KG1 (cell line): ENCODE measurements around the gene USPL1.
A peak's percentile ranks its signal among the peaks of the same experiment; 100 is the strongest.
"Not testable (repeated sequence)": the region's sequence is repeated elsewhere in the genome, so short reads cannot be mapped to it uniquely, and the experiment has no call there.

Experiments used
- DNase-seq: peaks from one replicate; lab custom pipeline; 2025; lab: John Stamatoyannopoulos, UW

USPL1 gene

DNA sequence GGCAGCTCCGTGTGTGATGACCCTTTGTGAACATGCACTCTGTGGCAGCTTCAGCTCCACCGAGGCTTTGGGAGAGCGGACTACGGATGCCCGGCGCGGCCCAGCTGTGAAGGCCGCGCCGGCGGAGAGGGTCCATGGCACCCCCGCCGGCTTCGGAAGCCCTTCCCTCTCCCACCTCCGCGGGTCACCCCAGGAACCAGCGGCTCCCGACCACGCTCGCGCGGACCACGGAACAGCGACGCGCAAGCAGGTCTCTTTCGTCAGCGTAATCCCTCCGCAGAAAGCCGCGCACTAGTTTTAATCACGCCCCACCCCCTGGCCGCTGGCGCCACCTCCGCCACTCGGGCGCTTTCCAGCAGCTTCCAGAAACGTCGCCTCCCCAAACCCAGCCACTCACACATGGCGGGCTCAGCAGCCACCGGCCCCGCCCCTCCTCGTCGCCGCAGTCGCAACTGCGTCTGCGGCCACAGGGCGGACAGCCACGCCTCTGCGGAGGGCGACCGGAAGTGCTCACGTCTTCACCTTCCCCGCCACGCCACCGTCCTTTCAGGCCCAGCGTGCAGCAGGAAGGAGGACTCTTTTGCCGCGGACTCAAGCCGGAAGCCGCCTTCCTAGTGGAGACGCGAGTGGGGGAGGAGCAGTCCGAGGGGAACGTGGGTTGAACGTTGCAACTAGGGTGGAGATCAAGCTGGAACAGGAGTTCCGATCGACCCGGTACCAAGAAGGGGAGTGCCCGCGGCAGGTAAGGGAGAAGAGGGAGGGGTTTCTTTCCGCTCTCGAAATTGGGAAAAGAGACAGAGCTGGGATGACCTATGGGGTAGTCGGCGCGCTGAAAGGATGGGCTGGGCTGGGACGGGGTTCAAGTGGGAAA, at the start of gene USPL1:
TSS of gene USPL1 (plus strand) at position 606 of the 871 bp plus-strand sequence. CDS start 3,221 bp downstream, outside the sequence.
- DNase-seq: peak; percentile 95

DNA sequence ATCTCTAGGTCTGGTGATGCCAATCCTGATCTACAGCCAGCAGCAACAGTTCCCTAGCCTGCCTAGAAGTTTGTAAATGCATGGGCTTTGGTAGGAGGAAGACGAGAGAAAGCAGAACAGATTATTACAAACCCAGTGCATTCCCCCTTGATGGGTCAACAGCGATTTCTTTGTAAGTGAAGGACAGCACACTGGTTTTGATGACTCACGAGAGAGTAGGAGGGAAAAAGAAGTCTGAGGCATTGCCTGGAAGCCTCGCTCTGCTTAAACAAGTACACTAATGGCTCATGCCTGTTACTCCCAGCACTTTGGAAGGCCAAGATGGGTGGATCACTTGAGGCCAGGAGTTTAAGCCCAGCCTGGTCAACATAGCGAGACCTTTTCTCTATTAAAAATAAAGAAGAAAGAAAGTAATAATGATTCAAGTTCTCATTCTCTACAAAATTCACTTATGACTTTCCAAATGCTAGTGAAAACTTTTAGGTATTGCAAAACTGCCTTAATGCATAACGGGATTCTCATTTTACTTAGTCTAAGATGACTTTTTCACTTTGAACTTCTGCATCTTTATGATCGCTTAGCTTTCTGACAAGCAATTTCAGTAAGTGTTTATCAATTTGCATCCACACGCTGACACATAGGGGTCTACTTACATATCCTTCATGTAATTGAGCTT, 47.7 kb upstream of the USPL1 start:
- DNase-seq: no peak

DNA sequence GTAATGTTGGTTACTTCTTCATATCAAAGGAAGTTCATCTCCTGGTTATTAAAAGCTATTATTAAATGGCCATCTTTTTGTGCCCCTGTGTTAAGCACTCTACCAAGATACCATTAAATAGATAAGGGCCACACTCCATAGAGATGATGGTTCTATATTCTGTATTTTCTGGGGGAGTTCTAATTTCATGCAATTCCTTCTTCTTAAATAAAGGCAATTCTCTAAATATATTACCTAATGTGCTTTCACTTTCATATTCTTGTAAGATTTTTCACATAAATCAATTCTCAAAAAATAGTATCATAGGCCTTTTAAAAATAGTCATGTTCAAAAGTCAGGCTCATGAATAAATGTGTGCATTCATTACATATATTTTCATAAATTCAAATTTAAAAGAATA, 47.0 kb upstream of the USPL1 start:
- DNase-seq: no peak

DNA sequence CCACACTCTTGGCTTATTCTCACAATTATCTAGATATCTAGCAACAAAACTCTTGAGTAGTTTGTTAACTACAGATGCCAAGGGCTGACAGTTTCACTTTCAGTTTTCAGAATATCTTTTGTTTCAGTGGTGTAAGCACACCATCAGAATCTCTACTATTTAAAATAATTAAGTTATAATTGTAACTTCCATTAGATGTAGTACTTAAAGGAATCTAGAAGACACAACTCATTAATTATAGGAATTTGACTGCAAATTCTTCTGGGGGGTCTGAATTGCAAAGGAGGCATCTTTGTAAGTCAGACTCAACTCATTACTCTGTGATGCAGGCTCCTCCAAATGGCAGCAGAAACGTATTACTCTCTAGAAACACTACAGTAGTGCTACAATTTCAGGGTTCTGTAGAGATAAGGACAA, 44.9 kb upstream of the USPL1 start:
- DNase-seq: peak; percentile 66

DNA sequence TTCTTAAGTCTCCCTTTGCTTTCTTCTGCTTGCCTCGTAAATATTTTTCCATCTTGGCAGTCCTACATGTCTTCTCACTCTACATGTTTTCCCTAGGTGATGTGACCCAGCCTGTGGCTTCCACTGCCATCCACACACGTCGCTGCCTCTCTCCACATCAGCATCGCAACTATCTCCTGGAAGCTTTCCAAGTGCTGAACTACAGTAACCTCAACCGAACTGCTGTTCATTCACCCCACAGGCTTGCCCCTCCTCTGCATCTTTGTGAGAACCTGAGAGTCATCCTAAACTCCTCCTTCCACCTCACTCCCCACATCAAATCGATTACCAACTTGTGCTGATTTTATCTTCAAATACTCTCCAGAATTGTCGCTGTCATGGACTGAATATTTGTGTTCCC, 41.2 kb upstream of the USPL1 start:
- no peak for DNase-seq

DNA sequence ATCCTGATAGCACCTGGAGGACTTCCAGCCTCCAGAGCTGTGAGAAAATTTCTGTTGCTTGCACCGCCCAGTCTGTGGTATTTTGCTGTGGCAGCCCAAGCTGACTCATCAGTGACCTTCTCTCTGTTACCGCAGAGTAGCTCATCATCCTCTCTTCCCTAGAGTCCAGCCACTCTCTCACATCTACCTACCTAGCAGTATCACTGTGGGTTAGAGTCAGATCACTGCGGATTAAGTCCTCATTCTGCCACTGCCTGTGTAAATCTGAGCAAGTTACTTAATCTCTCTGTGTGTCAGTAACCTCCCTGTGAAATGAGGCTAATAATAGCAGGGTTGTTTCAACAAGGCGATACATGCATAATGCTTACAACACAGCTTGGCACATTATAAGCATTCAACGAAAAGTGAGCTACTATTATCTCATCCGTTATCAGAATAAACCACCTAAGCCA, 40.3 kb upstream of the USPL1 start:
- no peak for DNase-seq

DNA sequence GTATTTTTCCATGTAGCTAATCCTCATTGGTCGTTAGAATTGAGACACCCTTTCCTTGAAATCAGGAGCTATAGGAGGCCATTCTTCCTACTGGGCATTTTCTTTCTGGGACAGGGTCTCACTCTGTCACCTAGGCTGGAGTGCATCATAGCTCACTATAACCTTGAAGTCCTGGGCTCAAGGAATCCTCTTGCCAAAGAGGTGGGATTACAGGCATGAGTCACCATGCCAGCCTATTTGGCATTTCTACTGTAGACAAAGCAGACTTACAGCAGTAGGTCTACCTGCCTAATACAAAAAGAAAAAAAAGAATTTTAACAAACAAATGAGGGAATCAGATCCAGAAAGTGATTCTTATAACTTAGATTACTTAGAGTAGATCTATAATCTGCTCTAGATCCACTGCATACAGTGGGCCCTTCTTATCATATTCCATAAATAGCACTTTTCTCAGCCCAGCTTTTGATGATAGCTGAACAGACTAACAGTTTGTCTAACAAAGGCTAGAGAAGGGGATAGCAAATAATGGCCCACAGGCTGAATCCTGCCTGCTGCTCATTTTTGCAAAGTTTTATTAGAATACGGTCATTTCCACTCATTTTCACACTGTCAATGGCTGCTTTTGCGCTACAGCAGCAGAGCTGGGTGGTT, 36.7 kb upstream of the USPL1 start:
- no peak for DNase-seq

DNA sequence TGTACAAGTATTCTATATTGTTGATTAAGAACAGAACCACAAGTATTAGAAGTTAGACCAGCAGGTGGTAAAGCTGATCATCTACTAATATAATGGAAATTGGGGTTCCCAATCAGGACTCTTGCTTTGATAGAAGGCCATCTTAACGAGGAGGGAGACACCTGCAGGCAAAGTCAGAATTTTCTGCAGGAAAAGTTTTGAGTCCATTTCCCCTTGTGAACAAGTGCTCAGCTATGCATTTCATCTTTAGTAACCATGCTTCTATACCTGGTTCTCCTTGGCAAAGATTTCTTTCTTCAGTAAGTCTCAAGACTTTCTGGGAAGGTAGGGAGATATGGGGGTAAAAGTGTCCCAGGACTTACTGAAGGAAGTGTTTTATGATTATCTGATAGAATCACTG, 36.1 kb upstream of the USPL1 start:
- no peak for DNase-seq

DNA sequence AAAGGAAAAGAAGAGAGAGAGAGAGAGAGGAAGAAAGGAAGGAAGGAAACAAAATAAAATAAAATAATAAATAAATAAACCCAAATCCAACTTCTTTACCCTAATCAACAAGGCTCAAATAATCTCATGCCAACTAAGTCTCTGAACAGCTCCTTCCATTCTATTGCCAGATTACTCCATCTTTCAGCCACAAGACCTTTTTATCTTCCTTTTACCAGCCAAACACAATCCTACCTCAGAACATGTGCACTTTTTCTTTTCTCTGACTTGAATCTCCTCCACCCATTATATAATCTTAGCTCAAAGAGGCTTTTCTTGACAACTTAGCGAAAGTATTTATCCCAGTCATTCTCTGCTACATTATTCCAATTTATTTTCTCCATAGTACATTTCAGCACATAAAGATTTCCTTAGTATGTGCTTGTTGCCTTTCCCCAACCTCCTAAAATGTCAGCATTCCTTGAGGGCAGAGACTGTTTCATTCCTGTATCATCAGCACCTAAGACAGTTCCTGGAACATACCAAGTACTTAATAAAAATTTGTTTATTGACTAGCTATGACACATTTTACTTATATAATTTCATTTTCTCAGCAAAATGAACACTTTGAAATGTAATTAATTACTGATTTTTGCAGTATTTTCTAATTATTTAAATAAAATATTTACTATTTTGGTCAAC, 33.5 kb upstream of the USPL1 start:
- no peak for DNase-seq

DNA sequence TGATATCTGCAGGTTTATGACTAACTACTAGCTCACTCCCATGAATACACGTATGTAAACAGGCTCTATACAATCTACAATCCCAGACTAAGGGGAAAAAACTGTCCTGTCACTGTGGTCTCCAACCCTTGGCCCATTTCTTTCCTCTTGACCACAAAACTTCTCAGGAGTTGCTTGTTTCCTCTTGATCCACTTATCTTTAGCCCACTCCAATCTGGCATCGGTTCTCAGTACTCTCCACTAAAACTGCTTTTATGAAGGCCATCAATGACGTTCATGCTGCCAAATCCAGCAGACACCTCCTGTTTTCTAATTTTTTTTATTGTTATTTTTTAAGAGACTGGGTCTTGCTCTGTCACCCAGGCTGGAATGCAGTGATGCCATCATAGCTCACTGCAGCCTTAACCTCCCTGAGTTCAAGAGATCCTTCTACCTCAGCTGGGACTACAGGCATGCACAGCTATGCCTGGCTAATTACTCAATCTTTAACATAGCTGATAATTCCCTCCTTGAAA, 31.9 kb upstream of the USPL1 start:
- DNase-seq: no peak

DNA sequence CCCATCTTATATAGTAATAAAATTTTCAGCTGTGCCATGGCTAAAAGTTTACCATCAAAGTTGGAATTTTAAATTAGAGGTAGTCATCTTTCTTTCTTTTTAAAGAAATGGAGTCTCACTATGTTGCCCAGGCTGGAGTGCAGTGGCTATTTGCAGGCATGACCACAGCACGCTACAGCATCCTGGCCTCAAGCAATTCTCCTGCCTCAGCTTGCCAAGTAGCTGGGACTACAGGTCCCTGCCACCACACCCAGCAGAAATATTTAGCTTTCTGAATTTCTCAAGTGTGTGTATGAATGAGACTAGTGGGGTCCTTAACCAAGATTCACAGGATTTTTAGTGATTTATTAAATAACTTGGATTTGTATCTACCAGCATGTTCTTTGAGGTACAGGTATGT, 30.5 kb upstream of the USPL1 start:
- no peak for DNase-seq

DNA sequence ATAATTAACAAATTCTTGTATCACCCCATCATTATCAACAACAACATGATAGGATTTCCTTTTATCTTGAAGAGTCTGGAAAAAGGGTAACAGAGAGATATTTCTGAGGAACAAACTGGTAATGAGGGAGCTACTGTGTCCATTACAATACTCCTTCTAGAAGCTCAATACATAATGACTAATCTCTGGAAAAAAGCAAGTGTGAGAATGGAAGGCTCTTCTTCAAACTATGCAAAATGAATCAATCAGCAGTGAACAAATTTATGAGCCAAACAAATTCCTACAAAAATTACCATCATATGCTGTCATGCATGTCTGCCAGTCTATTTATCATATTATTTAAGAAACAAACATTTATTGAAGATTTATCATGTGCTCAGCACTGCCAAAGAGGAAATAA, 30.0 kb upstream of the USPL1 start:
- no peak for DNase-seq

DNA sequence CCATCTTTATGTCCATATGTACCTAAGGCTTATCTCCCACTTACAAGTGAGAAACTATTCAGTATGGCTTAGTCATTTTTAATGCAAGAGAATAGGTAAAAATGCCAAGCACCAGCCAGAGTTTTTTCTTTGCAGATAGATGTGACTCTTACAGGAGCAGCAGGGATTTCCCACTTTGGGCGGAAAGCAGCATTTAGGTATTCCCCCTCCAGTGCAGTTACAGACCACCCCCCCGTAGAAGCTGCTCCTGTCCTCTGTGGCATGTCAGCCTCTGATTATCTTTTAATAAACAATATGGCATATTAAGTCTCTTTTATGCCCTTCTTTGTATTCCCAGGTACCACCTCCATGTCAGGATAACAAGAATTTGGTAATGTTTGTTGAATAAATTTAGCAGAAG, 24.7 kb upstream of the USPL1 start:
- no peak for DNase-seq

DNA sequence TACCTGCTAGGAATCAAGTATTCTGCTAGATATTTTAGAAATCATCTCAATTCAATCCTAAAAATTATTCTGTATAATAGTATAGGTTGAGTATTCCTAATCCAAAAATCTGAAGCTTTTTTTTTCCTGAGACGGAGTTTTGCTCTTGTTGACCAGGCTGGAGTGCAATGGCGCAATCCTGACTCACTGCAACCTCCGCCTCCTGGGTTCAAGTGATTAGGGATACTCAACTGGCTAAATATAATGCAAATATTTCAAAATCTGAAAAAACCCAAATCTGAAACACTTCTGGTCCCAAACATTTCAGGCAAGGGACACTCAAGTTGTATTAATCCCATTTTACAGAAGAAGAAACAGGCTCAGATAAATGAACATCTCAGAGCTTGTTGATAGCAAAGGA, 17.2 kb upstream of the USPL1 start:
- no peak for DNase-seq

DNA sequence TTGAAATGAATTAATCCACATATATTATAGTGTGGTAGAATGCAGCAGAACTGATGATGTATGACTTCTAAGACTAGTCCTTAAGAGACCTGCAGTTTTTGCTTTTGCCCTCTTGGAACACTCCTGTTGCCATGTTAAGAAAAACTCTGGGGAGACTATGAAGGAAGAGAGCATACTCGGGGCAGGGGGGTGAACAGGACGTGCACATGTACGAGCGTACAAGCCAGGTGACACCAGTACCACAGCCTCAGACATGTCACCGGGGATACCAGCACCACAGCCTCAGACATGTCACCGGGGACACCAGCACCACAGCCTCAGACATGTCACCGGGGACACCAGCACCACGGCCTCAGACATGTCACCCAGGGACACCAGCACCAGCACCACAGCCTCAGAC, 15.9 kb upstream of the USPL1 start:
- no peak for DNase-seq

DNA sequence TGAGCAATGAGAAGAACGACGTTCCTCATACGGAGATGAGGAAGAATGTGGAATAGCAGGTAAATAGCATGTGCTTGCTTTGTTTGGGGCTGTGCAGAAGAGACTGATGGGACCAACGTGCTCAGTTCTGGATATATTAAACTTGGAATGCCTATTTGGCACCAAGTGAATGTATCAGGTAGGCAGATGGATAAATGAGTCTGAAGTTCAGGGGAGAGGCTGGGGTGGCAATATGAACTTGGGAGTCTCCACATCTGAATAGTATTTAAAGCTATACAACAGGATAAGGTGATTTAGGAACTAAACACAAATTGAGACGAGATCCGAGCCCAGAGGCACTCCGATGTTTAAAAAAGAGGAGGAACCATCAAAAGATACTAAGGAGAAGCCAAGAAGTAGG, 12.7 kb upstream of the USPL1 start:
- no peak for DNase-seq

DNA sequence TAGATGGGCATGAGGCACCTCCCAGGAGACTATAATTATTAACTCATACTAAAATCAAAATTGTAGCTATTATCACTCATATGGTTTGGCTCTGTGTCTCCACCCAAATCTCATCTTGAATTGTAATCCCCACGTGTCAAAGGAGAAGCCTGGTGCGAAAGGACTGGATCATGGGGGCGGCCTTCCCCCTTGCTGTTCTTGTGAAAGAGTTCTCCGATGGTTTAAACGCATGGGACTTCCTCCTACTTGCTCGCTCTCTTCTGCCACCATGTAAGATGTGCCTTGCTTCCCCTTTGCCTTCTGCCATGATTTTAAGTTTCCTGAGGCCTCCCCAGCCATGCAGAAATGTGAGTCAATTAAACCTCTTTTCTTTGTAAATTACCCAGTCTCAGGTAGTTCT, 10.5 kb upstream of the USPL1 start:
- not testable (repeated sequence) for DNase-seq

DNA sequence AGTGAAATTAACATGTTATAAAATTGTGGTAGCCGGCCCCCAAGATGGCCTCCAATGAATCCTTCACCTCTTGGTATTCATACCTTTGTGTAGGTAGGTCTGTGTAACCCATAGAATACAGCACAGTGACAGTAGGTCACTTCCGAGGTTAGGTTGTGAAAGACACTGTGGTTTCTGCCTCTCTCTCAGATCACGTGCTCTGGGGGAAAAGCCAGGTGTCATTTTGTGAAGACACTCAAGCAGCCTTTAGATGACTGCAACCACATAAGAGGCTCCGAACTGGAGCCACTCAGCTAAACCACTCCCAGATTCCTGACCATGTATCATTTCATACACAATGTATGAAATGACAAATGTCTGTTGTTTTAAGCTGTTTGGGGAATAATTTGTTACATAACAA, 9.8 kb upstream of the USPL1 start:
- DNase-seq: no peak

DNA sequence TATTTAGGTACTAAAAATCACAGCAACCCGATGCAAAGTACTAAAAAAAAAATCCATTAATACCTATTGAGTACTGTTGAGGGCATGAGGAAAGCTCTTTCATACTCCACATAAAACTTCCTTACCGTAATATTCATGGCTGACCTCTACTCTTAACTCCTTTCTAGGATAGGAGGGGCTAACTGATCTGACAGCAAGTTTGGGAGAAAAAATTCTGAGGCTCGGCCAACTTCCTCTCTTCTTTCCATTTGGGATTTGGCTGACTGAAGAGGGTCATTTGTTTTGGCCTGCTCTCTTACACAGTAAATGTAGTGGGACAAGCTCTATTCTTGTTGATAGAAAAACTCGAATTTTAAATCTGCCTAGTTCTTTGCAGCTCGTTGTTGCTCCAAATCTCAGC, 9.4 kb upstream of the USPL1 start:
- no peak for DNase-seq

DNA sequence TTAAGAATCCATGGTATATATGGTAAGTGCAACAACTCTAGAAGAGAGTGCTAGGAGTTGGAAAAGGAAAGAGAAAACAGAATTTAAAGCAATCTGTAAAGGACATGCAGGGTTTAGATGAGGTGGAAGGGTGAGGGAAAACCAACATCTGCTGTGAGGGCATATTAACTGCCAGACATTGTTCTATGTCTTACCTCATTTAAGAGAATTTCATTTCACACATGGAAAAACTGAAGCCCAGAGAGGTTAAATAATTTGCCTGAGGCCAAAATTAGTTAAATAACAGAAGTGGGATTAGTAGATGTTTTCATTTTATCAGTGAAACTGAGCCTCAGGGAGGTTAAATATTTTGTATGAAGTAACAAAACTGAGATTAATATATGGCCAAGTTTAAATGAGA, 7.4 kb upstream of the USPL1 start:
- DNase-seq: no peak

DNA sequence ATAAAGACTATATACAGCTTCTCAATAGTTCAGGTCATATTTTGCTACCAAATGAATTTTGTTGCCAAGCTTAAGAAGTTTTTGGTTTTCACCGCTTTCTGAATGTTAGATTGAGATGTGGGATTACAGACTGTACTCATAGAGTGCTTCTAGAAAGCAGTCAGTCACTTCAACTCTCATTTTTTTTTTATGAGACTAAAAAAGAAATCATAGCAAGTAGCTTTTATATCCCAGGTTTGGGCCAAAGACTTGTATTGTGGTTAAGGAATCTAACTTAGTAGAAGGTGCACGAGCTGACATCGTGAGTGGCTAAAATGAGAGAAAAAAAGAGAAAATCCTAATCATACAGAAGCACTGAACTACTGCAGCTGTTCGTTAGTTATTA, 2.2 kb upstream of the USPL1 start:
- DNase-seq: no peak

DNA sequence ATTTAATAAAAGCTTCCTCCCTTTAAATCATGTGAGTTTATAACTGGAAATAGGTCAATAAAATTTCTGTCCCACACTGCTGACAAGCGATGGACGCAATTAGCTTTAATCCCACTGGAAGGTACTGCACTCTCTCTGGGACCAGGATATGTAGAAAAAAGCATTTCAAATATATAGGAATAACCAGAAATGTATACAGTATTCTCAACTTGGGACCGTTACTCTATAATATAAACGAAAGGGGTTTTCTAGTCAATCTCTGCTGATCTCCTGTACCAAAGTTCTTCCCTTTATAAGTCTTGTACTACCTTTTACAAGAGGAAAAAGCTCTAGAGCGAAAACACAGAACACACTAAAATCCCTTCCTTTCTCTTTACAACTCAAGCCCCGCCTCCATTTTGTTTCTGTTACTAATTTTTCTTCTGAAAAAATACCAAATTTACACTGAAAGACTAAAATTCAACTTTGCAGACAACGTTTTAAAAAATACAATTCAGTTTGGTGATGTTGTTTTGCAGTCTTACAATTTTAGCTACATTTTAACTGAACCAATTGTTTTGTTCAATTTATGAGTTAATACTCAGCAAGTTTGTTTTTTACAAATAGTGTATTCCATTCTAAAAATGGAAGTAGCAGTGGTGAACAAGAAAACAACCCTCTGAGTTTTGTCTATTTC, 1.7 kb upstream of the USPL1 start:
- peak; percentile 41 for DNase-seq
